ENCODE measurements around the gene SNRPD3. TPM values are rescaled to one million over a fixed set of nuclear protein-coding genes. Genes with fewer than 3 reads are reported as not detected.

The SNRPD3 gene
- total RNA-seq, 4 donors from 2014 or later: 107 to 176 (median 152) TPM

- no peak for DNase-seq
- Histone ChIP-seq H3K36me3 (peaks cover 0 to 18% (median 3%) of the 10 kb centered on the region in 3 donors), H3K4me3 (no peak overlapping the region), H3K27ac (peak overlapping the region; percentile 6 to 76 (median 56)), H3K9me3 (no peaks in the 10 kb centered on the region), H3K27me3 (no peaks in the 10 kb centered on the region), H3K4me1 (peaks cover 24 to 83% (median 53%) of the 10 kb centered on the region in 3 donors)
- 29 to 37% methylated on average over 2 of the region's 2 CpGs for WGBS, 2 donors
- intact Hi-C loops (cut with DNase I): no loop called here
- no peak for TF ChIP-seq POLR2A (IDR thresholded peaks at IDR 0.05)
- TF ChIP-seq, protein P1, sequence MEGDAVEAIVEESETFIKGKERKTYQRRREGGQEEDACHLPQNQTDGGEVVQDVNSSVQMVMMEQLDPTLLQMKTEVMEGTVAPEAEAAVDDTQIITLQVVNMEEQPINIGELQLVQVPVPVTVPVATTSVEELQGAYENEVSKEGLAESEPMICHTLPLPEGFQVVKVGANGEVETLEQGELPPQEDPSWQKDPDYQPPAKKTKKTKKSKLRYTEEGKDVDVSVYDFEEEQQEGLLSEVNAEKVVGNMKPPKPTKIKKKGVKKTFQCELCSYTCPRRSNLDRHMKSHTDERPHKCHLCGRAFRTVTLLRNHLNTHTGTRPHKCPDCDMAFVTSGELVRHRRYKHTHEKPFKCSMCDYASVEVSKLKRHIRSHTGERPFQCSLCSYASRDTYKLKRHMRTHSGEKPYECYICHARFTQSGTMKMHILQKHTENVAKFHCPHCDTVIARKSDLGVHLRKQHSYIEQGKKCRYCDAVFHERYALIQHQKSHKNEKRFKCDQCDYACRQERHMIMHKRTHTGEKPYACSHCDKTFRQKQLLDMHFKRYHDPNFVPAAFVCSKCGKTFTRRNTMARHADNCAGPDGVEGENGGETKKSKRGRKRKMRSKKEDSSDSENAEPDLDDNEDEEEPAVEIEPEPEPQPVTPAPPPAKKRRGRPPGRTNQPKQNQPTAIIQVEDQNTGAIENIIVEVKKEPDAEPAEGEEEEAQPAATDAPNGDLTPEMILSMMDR (IDR thresholded peaks at IDR 0.05): no peak
Measured at GRCh38 chr22:24580276-24580675, 24.5 kb downstream of the SNRPD3 start.

DNA sequence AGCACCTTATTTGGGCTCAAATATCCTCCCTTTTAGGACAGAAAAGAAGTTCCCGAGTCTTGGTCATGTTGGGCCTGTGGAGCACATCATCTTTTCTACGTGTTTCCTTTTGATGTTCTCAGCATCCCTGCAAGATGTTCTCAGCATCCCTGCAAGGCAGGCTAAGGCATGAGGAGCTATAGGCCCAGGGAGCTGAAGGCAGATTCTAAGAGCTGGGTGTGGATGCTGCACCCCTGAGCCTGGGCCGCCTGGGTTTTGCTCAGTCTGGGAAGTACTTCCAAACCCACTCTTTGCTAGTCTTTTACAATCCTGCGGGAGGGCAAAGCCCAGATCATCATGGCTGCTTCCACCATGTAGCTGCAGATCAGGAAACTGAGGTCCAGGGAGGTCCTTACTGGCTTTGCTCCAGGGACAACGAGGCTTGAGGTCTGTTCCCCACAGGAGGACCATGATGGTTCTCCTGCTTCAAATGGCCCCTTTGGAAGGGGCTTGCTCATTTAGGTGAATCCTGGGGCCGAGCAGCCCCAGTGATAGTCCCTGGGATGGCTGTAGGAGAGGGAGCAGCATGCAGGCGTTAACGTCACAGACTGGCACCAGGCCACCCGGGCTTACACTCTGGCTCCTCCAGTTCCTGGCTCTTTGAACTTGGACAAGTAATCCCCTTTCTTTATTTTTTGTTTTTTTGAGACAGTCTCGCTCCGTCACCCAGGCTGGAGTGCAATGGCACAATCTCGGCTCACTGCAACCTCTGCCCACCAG lies 26.4 kb downstream of the SNRPD3 start:
- no peaks in the 10 kb centered on the region for H3K27me3 ChIP-seq
- H3K27ac ChIP-seq: peak overlapping the region in 2 of 4 donors; percentile 82
- intact Hi-C loops (cut with DNase I): no loop called here
- WGBS, 2 donors: 43 to 49% methylated on average over 3 to 11 of the region's 12 CpGs
- no peak overlapping the region for H3K4me3 ChIP-seq
- H3K9me3 ChIP-seq: no peaks in the 10 kb centered on the region
- no peak for TF ChIP-seq POLR2A (IDR thresholded peaks at IDR 0.05)
- TF ChIP-seq, protein P1 (IDR thresholded peaks at IDR 0.05): no peak
- peaks cover 24 to 75% (median 53%) of the 10 kb centered on the region in 3 donors for H3K4me1 ChIP-seq
- DNase-seq: no peak
- H3K36me3 ChIP-seq: peaks cover 0 to 22% (median 7%) of the 10 kb centered on the region in 3 donors

DNA sequence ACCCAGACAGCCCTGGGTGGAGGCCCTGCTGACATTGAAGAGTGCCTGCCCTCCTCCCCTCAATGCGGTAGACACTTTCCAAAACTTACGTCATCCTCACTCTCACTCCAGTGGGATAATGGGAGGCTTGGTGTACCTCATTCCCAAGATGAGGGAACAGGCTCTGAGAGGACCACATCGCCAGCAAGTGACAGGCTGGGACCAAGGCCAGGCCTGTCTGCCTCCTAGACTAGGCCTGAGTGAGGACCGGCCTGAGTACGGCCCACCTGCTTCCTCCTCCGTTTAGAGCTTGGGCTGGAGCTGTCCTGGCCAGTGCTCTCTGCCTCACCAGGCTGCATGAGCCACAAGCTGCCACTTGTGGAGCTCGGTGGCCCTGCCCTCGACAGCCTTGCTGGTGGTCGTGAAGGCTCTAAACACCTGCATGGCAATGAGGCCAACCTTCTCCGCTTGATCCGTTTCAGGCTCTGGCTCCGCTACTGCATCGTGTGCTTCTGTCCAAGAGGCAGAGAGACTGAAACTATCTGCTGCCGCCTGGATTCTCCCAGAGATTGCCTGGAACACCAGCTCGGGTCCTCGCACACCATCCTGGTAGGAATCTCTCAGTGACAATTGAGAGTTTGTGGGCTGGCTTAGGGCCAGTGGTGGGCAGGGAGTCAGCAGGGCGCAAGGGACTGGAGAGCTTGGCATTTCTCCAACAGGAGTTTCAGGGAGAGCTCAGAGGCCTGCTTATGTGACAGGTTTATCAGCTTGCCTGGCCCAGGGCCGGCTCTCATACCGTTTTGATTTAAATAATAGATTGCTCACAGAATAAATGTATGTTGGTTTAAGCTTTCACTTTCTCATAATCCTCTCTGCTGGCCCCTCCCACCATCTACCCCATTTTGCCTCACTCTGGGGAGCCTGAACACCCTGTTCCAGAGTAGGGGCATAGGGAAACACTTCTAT lies 27.7 kb downstream of the SNRPD3 start:
- 34 to 47% methylated on average over 9 to 16 of the region's 19 CpGs for WGBS, 2 donors
- Histone ChIP-seq H3K4me3 (peak overlapping the region in 2 of 4 donors; percentile 11 to 33), H3K36me3 (peaks cover 0 to 35% (median 7%) of the 10 kb centered on the region in 3 donors), H3K9me3 (no peaks in the 10 kb centered on the region), H3K4me1 (peaks cover 20 to 63% (median 48%) of the 10 kb centered on the region in 3 donors), H3K27me3 (no peaks in the 10 kb centered on the region), H3K27ac (peak overlapping the region; percentile 65 to 88 (median 82))
- intact Hi-C loops (cut with DNase I): no loop called here
- no peak for TF ChIP-seq POLR2A (IDR thresholded peaks at IDR 0.05)
- TF ChIP-seq, protein P1 (IDR thresholded peaks at IDR 0.05): no peak
- DNase-seq: no peak

DNA sequence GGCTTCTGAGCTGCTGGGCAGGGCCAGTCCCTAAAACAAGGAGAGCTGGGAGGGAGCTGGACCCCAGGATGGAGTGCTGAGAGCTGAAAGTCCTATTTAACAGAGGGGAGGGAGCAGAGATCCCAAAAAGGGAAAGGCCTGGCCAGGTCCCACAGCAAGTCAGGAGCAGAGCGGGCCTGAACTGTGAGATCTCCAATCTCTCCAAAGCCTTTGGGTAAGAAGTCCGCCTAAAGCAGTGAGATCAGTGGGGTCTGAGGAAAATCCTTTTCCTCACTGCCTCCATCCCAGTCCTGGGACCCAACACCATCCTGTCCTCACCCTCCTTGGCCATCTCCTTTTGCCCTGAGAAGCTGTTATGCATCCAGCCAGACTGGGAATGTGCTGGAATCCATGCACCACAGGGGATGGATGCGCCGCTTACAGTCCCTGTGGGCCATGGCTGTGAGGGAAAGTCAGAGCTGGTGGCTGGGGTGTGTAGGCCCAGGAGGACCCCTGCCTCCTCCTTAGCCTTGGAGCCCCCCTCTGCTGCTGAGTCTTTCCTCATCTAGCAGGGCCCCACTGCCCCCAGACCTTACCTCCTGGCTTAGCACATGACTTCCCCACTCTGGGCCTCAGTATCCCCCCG lies 28.5 kb downstream of the SNRPD3 start:
- Histone ChIP-seq H3K36me3 (peaks cover 0 to 42% (median 7%) of the 10 kb centered on the region in 3 donors), H3K4me3 (no peak overlapping the region), H3K9me3 (no peaks in the 10 kb centered on the region), H3K27me3 (no peaks in the 10 kb centered on the region), H3K27ac (peak overlapping the region; percentile 65 to 88 (median 82)), H3K4me1 (peaks cover 18 to 55% (median 40%) of the 10 kb centered on the region in 3 donors)
- TF ChIP-seq, protein P1 (IDR thresholded peaks at IDR 0.05): no peak
- TF ChIP-seq POLR2A (IDR thresholded peaks at IDR 0.05): no peak
- WGBS, 2 donors: 81% methylated on average over 2 to 5 of the region's 5 CpGs
- no peak for DNase-seq
- intact Hi-C loops (cut with DNase I): no loop called here
